MM.1S (cell line): ENCODE data around the gene SYTL4.

Source experiments
- CTCF ChIP-seq: fragments of 300-600 bp; sonication (generic); IDR thresholded peaks from 2 replicates; pipeline ENCODE4 v1.5.1; 2016; ENCODE audit warnings: antibody characterized with exemption, low read length, mixed read lengths
- EZH2 ChIP-seq: fragments of 300-600 bp; sonication (generic); optimal IDR thresholded peaks from 2 replicates; pipeline ENCODE3; 2017; ENCODE audit warnings: low read depth, mild to moderate bottlenecking, antibody characterized with exemption, low read length, mixed read lengths

GRCh38 chrX:100687546-100687945 lies 44.4 kb downstream of the SYTL4 start:
- no peak for TF ChIP-seq EZH2
- no peak for TF ChIP-seq CTCF
